Measurements from ENCODE around the gene ACAA1.

GRCh38 chr3:38111201-38111600 is 25.7 kb downstream of the ACAA1 start:
- TF ChIP-seq ZNF362 (CRISPR knock-in tag; IDR thresholded peaks at IDR 0.05; ENCODE audit: borderline replicate concordance) (no peak), TAF15 (IDR thresholded peaks at IDR 0.05; ENCODE audit: low read depth, low read length, poor library complexity, severe bottlenecking) (no peak), KDM1A (CRISPR knock-in tag; IDR thresholded peaks at IDR 0.05) (no peak), ATF3 (CRISPR knock-in tag; IDR thresholded peaks at IDR 0.05) (no peak), FOXO4 (CRISPR knock-in tag; conservative IDR thresholded peaks at IDR 0.05) (no peak), EEA1 (CRISPR knock-in tag; IDR thresholded peaks at IDR 0.05; ENCODE audit: borderline replicate concordance) (no peak), SIX4 (CRISPR knock-in tag; IDR thresholded peaks at IDR 0.05) (no peak), PRDM10 (CRISPR knock-in tag; IDR thresholded peaks at IDR 0.05; ENCODE audit: low read depth) (no peak), PHF20 (CRISPR knock-in tag; IDR thresholded peaks at IDR 0.05) (no peak), ZNF121 (CRISPR knock-in tag; IDR thresholded peaks at IDR 0.05) (no peak), ZNF232 (CRISPR knock-in tag; IDR thresholded peaks at IDR 0.05; ENCODE audit: borderline replicate concordance) (no peak), SIN3A (IDR thresholded peaks at IDR 0.05; ENCODE audit: borderline replicate concordance, low read depth, low read length) (no peak), SSRP1 (CRISPR knock-in tag; IDR thresholded peaks at IDR 0.05) (no peak), CTCF (CRISPR knock-in tag; IDR thresholded peaks at IDR 0.05) (no peak)
